LoVo (cell line): ENCODE measurements around the gene TMEM198.

Source experiments
- DNase-seq: peaks from one replicate; pipeline ENCODE4 v3.0.0-alpha.2; 2016; ENCODE audit warnings: low spot score

TMEM198 gene

DNA sequence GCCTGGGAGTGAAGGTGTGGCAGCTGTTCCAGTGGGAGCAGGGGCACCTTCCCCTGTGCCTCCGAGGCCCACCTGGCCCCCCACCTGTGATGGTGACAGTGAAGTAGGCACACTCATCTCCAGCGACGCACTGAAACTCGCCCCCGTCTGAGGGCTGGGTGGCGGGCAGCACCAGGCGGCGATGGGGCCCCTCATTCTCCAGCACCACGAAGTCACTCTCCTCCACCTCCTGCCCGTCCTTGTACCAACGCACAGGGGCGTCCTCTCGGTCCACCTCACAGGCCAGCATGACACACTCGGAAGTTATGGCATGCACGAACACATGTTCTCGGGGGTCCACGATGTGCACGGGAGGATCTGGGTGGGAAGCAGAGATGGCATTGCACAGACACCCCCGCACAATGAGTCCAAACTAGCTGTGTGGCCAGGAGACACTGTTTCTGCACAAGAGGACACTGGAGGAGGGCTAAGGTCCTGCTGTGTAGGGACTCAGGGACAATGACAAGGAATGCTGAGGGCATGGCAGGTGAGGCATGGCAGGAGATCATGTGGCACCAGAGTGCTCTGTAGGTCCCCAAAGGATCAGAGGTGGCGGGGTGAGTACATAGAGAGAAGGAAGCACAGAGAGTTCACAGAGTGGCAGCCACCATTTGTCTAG is 19.6 kb downstream of the TMEM198 start:
- no peak for DNase-seq

DNA sequence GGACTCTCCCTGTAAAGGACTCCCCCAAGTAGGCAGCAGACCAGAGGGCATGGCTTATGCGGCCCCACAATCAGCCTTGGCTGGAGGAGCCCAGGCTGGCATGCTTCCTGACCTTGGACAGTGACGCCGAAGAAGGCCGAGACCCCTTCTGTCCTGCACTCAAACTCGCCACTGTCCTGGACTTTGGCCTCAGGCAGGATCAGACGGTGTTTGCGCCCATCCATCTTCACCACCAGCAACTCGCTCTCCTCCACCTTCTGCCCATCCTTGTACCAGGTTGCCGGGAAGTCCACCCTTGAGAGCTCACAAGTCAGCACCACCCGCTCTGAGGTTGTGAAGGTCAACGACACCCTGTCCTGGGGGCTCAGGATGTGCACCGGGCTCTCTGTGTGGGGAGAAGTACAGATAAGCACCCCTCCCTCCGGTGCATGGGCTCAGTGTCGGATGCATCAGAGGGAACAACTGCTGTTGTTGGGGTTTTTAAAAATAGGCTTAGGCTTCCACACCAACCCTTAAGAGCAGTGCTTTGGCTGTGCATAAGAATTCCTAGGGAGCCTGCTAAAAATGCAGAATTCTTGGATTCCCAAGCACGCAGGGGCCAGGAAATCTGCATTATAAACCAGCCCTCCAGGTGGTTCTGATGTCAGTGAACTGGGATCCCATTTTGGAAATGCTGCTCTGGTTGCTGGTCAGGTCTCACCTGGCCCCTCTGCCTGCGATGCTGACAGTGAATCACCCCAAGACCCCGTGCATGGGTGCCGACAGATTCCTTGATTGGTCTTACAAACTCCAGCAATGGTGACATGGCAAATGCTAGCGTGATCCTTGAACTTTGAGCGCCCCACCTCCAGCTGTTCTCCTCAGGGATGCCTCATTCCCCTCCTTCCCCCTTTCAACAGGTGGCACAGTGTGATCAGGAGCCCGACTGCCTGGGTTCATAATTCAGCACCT is 21.6 kb downstream of the TMEM198 start:
- no peak for DNase-seq

DNA sequence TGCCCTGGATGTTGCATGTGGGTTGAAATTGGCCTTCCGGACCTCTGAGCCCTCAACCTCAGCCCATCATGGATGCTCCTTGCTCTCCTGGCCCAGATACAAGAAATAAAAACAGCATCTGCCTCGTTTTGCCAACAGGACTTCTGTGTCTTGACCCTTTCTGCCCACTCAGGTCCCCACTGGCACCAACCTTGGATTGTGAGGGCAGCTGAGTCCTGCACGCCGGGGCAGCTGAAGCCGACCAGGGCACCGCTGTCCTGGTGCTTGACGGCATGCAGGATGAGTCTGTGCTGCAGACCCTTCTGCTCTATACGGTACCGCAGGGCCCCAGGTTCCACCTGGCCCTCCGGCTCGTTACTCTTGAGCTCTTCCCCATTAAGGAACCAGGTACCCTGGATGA is 22.8 kb downstream of the TMEM198 start:
- DNase-seq = no peak

DNA sequence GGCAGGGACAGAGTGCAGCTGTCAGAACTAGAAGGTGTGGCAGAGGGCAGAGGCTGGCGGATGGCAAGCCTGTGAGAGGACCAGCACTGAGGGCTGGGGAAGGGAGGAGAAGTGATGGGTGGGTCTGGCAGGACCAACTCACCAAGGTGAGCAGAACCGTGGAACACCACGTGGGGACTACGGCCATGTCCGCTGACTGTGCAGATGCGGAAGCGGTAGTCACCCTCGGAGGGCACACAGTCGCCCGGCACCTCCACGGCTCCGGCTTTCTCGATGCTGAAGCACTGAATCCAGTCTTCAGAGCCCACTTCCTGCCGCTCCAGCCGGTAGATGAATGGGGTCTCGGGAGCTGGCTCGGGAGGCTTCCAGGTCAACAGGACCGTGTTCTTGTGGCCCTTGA is 23.3 kb downstream of the TMEM198 start:
- no peak for DNase-seq

DNA sequence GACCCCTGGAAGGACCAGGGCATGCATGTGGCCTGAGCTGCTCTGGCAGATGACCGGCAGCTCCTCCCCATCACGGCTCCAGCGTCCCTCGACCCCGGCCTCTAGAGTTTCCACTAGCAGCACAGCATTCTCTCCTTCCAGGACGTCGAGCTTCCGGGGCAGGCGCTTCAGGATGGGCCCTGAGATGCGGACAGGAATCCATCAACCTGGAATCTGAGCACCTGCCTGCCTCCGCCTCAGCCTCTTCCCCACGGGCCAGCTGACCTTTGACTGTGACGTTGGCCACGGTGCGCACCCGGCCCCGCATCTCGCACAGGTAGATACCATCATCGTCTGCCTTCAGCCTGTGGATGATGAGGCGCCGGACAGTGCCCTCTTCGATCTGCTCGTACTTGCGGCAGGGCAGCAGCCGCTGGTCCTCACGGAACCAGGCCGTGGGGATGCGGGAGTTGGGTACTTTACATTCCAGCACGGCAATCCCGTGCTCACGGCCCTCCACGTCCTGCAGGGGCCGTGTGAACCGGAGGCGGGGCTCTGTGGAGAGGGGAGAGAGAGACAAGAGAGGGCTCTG is 24.0 kb downstream of the TMEM198 start:
- DNase-seq = no peak

DNA sequence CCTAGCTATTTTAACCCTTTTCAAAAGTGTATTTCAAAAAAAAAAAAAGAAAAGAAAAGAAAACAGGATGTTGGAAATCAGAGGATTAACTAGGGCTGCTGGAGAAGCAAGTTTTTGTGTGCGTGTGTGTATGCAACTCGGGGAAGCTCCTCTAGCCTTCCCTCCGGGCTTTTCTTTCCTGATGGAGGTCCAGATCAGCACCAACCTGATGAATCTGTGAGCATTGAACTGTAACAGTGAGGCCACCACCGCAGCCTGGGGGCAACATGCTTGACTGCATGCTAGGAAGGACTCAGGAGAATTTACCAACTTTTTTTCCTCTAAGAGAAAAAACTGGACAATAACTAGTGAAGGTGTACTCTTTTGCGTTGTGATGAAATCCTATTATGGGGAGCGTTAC is 25.2 kb downstream of the TMEM198 start:
- no peak for DNase-seq

DNA sequence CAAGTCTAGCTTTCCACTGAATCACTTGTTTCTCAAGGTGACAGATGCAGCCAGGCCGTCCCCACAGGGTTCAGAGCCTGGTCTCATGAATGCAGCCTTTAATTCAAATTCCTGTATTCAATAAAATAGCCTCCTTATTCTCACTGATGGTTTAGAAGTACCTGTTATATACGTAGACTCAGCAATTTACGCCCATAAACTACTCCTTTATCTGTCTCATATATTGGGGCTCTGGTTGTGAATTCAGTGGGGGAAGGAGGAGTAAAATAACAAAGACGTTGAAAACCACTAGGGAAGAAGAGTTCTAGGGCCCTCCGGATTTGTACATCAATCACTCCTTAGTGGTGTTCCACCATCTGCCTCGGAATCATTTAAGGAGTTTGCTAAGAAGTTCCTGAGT is 25.8 kb downstream of the TMEM198 start:
- no peak for DNase-seq

DNA sequence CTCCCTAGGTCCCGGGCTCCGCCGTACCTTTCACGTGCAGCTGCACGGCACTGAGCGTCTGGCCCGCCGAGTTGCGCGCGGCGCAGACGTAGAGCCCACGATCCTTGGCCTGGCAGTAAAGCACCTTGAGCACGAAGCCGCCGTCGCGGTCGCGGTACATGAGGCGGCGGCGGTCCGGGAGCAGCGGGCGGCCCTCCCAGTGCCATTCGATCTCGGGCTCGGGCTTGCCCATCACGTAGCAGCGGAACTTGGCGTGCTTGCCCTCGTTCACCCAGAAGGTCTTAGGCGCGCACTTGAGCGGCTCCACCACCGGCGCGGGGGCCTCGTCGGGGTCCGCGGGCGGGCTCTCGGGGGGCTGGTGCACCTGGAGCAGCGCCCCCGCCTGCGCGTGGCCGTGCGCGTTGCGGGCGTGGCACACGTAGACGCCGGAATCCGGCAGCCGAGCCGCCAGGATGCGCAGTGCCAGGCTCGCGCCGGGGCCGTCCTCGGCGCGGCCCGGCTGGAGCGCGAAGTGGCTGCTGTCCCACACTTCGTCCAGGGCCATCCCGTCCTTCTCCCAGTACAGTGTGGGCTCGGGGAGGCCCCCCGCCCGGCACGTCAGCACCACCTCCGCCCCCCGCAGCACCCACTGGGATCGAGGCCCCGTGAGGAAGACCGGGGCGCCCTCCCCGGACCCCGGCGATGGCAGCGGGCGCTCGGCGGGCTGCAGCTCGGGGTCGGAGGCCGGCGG is 26.5 kb downstream of the TMEM198 start:
- DNase-seq = no peak

DNA sequence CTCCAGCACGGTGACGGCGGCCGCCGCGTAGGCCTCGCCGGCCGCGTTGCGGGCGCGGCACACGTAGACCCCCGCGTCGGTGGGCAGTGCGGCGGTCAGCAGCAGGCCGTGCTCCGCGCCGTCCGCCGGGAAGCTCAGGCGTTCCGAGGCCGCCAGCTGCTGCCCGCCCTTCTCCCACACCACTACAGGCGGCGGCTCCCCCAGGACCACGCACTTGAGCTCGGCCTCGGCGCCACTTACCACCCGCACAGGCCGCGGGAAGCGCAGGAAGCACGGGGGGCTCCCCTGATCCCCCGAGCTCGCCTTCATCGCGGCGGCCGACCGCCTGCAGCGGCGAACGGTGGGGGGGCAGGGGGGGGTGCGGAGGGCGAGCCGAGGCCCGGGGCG is 27.1 kb downstream of the TMEM198 start:
- DNase-seq = no peak

DNA sequence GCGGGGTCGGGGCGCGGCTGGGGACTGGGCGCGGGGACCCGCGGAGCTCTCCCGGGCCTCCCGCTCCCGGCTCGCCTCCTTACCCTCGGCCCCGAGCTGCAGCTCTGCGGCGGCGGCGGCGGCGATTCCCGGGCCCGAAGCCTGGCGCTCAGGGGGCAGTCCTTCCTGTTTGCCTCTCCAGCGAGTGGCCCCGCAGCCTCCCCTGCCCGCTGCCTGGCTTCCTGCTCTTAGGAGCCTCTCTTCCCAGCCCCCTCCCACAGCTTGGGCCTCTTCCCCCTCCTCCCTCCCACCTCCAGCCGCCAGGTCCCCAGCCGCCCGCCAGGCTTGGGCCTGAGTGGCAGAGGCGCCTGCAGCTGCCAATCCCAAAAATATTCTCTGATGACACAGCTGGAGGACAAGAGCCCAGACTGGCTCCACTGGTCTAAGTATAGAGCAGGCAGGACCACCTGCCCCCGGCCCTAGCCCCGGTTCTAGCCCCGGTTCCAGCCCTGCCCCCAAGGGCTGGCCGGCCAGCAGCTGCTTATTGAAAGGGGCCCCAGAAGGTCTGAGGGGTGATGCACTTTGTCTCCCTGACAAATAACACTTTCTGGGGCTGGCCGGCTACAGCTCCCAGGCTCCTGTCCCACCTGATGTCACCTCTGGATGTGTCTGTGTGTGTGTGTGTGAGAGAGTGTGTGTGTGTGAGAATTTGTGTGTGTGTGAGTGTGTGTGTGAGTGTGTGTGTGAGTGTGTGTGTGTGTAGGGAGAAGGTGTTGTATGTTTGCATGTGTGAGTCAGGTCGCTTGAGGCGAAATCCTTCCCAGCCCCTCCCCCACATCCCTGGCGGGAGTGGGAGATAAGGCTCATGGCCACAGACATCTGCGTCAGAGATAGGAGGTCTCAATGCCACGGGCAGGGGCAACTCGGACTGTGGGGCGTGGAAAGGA is 27.7 kb downstream of the TMEM198 start, which contains the start of gene OBSL1:
Gene OBSL1, minus strand, starts transcription at position 229 of the 926 bp plus-strand sequence. CDS start 307 bp downstream, outside the sequence.
- DNase-seq = peak; percentile 8

DNA sequence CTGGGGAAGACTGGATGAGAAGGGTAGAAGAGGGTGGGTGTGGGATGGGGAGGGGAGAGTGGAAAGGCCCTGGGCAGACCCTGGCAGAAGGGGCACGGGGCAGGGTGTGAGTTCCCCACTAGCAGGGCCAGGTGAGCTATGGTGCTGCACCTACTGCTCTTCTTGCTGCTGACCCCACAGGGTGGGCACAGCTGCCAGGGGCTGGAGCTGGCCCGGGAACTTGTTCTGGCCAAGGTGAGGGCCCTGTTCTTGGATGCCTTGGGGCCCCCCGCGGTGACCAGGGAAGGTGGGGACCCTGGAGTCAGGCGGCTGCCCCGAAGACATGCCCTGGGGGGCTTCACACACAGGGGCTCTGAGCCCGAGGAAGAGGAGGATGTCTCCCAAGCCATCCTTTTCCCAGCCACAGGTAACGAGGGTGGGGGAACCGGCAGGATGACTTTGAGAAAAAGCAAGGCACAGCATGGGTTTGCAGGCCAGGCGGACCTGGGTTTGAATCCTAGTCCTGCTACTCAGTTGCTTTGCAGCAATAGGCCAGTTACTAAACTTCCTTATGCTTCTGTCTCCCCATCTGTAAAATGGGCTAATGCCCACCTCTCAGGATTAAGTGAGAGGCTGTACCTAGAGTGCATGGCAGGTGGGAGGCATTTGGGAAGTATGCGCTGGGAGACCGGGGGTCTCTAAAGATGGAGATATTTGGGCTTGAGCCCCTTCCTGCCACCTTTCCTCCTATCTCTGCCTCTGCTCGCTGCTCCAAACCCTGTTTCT is 28.6 kb downstream of the TMEM198 start, which contains the start of gene INHA:
Gene INHA, plus strand, starts transcription at position 74 of the 765 bp plus-strand sequence. Its CDS starts 65 bp downstream, at position 139.
- DNase-seq = no peak

DNA sequence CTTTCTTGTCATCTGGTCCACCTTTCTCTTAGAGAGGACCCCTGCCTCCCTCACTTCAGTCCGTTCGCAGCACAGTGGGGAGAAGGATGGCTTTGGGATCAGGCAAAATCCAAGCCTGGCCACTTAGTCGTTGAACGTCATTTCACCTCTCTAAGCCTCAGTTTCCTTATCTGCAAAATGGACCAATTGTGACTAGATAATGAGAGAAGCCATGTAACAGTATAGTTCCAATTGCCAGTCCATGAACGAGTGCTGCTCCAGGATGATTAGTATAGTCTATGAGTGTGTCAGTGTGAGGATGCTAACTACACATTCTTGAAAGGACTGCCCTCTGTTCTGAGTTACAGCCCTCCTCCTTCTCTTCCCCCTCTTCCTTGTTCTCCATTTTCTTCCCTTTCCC is 29.3 kb downstream of the TMEM198 start:
- no peak for DNase-seq

DNA sequence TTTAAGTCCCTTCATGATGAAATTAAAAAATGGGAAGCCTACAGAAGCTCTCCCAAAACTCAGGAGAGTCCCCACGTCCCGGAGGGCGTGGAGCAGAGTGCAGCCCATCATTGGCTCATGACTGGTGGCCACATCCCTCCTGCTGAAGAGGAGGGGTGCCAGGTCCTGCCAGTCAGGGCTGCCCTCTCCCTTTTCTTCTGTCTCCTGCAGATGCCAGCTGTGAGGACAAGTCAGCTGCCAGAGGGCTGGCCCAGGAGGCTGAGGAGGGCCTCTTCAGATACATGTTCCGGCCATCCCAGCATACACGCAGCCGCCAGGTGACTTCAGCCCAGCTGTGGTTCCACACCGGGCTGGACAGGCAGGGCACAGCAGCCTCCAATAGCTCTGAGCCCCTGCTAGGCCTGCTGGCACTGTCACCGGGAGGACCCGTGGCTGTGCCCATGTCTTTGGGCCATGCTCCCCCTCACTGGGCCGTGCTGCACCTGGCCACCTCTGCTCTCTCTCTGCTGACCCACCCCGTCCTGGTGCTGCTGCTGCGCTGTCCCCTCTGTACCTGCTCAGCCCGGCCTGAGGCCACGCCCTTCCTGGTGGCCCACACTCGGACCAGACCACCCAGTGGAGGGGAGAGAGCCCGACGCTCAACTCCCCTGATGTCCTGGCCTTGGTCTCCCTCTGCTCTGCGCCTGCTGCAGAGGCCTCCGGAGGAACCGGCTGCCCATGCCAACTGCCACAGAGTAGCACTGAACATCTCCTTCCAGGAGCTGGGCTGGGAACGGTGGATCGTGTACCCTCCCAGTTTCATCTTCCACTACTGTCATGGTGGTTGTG is 30.9 kb downstream of the TMEM198 start:
- no peak for DNase-seq

DNA sequence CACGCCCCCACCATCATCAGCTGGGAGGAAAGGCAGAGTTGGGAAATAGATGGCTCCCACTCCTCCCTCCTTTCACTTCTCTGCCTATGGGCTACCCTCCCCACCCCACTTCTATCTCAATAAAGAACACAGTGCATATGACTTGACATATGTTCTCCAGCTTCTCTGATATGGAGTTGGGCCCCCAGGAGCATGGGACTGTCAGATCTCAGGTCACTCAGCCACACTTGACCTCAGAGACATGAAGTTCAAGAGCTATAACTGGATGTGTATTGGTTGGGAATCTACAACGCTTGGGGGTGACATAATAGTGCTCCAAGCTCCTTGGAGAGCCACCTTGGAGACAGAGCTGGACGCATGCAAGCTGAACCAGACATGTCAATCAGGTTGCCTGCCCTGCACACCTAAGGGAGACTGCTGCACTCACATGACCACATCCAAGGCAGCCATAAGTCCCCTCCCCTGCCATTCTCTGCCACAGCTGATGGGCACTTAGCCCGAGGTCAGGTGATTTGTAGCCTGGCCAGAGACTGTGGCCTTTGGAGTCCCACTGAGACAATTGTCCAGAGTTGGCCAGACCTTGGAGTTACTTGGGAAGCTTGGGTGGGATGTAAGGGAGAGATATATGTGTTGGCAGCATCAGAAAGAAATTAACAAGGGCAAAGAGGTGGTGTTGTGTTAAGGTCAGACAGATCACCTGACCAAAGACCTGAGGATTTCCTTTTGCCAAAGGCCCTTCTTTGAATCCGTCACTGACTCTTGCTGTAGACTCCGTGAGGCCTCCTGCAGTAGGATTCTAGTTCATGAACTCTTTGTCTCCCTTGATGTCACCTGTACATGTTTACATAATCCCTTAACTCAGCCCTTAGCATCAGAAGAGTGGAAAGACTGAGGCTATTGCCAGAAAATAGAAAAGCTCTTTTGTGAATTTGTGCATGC is 32.0 kb downstream of the TMEM198 start:
- no peak for DNase-seq

DNA sequence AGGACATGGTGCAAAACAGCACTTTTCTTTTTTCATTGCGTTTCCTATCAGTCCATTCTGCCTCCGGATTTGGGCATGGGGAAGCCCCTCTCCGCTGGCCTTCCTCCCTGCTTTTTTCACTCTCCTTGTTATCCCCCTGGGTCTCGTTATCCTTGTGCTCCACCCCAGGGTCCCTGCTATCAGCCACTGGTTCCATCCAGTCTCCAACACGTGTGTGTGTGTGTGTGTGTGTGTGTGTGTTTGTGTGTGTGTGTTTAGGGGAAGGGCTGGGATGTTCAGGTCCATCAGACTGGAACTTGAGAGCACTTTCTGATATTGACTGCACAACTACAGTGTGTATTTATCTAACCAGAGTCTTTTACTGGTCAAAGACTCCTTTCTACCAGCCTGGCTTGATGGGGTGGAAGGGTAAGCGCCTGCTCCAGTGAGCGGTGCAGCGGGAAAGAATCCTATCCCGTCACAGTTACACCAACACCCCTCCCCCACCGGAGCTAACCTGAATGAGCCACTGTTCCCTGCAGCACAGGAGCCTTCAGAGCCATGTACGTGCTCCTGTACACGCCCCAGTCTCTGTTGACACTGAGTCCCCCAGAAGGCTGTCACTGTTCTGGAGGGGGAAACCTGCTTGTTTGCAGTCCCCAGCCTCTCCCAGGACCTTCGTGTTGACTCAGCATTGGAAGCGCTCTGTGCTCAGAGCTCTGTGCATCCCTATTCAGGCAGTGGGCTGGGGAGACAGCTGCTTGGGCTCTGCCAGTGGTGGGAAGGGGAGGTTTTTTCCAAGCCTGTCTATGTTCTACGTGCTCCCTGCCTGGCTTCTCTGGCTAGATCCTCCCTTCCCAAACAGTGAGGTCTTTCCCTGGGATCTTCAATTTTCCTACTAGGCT is 32.9 kb downstream of the TMEM198 start:
- no peak for DNase-seq

DNA sequence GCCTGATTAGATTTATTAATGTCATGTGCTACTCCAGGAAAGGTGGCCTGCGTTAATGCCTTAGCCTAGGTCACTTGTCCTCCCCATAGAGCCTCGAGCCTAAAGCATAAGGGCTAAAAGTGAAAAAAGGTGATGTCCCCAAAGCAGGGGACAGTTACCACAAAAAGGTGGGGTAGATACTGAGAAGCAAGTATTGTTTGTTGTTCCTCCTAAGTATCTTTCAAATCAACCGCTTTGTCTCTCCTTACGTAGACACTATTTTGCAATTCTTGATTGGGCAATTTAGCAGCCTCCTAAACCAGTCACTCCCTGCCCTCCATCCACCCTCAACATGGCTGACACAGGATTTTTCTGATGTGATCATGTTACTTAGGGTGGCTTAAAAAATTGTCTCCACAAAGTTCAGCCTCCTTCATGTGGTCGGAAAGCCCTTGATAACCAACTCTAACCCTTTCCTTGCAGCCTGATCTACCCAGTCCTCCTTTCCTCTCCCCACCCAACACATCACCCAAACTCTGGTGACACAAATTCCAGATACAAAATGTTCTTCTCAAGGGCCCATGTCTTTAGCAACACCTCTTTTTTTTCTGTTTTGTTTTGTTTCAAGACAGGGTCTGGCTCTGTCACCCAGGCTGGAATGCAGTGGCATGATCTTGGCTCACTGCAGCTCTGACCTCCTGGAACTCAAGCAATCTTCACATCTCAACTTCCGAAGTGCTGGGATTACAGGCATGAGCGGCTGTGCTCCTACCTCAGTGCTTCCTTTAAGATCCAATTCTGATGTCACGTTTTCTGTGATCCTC is 35.2 kb downstream of the TMEM198 start:
- DNase-seq = no peak
